Fibroblast of peridontal ligament (primary cell): Measurements from ENCODE around the gene SLC9A7.

Experiments used
- DNase-seq: peaks from one replicate; pipeline ENCODE4 v3.0.0-alpha.2; 2010; ENCODE audit errors: extremely low read depth

The SLC9A7 gene

DNA sequence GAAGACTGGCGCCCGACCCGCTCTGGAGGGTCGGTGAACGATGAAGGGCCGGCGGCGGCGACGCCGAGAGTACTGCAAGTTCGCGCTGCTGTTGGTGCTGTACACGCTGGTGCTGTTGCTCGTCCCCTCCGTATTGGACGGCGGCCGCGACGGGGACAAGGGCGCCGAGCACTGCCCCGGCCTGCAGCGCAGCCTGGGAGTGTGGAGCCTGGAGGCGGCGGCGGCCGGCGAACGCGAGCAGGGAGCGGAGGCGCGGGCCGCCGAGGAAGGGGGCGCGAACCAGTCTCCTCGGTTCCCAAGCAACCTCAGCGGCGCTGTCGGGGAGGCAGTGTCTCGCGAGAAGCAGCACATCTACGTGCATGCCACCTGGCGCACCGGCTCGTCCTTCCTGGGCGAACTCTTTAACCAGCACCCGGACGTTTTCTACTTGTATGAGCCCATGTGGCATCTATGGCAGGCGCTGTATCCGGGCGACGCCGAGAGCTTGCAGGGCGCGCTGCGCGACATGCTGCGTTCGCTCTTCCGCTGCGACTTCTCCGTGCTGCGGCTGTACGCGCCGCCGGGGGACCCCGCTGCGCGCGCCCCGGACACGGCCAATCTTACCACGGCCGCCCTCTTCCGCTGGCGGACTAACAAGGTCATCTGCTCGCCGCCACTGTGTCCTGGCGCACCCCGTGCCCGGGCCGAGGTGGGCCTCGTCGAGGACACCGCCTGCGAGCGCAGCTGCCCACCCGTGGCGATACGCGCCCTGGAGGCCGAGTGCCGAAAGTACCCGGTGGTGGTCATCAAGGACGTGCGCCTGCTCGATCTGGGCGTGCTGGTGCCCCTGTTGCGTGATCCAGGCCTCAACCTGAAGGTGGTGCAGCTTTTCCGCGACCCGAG lies 184.8 kb downstream of the SLC9A7 start:
- peak; percentile 46 for DNase-seq

DNA sequence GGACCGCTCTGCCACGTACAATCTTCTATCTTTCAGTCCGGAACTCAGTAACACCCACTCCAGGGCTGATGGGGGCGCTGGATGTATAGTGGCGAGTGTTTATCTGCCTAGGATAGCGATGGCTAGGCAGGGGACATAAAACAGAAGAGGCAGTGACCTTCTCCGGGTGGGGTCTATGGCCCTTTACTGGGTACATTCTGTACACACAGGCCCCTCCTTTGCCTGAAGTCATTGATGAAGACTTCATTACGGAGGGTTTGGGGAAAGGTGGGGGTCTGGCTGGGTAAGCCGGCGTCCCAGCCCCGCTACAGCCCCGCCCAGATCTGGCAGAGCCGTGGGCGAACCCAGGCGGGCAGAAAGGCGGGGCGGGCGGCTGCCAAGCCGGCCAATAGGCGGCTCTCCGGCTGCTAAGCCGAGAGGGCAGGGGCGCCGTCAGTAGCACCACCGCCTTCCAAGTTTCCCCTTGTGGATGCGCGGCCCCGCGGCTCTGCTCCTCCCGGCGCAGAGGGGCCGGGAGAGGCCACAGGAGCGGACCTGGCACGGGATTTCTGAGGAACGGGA lies 185.5 kb downstream of the SLC9A7 start, which contains the start of gene CHST7:
Gene CHST7 (plus strand): TSS at position 435 of the 561 bp plus-strand sequence. CDS start 167 bp downstream, outside the sequence.
- peak; percentile 69 for DNase-seq

DNA sequence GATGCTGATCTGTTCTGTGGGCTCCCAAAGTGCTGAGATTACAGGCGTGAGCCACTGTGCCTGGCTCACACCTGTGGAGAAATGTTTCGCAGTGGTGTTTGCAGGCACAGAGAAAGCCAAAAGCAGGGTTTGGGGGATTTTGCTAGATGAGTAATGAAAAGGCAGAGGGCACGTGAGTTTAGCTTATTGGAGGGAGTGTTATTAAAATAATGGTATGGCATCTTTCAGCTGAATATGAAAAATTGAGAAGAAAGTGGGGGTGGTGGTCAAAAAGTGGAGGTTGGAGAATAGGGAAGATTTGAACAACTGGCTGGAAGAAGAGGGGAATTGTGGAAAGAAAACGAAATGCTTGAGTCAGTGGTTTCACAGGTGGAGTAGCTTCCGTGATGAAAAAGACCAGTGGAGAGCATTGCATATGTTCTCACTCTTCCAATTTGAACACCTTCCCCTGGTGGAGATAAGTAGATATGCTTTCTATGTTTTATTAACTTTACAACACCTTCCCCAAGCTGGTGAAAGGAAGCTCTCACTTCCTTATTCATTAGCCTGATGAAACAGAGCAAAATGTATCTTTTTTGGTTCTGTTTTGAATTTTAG lies 186.5 kb downstream of the SLC9A7 start:
- no peak for DNase-seq

DNA sequence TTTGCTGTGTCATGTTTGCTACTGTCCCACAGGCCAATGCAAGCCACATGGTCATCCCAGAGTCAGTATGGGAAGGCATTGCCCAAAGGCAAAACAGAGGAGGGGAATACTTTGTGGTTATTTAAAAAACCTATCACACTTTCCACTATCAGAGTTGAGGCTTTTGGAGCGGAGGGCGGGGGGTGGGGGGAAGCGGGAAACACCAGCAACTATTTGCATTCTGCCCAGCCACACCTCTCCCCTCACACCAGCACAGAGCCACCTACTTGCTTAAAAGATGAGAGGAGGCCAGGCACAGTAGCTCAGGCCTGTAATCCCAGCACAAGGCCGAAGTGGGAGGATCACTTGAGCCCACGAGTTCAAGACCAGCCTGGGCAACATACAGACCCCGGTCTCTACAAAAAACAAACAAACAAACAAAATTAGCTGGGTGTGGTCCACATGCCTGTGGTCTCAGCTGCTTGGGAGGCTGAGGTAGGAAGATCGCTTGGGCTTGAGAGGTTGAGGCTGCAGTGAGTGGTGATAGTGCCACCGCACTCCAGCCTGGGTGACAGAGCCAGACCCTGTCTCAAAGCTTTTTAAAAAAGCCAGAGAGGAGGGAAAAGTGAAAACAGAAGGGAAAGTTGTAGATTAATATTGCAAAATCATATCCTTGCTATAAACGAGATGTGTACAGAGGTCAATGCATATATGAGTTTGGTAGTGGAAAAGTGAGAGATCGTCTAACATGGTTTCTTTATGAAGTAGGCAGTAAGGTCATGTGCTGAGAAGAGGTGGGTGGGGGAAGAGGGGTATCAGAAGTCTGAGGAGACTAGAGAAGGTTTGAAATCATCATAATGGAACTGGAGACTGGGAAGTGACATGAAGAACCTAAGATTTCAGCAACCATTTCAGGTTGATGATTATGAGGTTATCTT lies 187.2 kb downstream of the SLC9A7 start:
- DNase-seq, result no peak

DNA sequence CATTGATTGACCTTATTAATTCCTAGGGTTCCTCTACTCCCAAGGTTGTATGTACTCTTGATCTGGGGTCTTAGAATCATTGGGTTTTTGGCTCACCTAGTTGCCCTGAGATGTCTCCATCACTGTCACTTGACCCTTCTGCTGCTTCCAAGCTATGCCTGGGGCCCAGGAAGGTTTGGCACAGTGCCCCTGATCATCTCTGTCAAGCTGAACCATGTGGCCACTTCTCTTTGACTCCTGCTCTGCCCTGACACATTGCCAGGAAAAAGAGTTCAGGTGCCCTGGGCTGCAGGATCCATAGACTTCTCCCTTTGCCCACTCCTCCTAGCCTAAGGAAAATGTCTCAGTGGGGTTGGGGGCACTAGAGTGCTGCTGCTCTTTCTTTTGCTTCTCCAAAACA lies 189.3 kb downstream of the SLC9A7 start:
- no peak for DNase-seq

DNA sequence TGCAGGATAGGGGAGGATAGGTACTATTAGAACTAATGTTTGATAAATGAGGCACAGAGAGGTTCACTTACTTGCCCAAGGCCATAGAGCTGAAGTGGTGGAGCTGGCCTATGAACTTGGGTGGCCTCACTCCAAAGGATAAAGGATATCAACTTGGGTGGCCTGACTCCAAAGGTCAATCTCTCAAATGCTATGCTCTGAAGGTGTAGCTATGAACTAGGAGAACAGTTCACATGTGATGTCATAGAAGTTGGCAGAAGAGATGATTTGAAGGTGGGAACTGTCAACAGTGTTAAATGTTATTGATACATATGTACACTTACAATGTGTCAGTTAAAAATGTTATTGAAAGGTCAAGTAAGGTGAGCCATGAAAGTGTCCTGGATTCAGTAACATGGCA lies 191.5 kb downstream of the SLC9A7 start:
- no peak for DNase-seq

DNA sequence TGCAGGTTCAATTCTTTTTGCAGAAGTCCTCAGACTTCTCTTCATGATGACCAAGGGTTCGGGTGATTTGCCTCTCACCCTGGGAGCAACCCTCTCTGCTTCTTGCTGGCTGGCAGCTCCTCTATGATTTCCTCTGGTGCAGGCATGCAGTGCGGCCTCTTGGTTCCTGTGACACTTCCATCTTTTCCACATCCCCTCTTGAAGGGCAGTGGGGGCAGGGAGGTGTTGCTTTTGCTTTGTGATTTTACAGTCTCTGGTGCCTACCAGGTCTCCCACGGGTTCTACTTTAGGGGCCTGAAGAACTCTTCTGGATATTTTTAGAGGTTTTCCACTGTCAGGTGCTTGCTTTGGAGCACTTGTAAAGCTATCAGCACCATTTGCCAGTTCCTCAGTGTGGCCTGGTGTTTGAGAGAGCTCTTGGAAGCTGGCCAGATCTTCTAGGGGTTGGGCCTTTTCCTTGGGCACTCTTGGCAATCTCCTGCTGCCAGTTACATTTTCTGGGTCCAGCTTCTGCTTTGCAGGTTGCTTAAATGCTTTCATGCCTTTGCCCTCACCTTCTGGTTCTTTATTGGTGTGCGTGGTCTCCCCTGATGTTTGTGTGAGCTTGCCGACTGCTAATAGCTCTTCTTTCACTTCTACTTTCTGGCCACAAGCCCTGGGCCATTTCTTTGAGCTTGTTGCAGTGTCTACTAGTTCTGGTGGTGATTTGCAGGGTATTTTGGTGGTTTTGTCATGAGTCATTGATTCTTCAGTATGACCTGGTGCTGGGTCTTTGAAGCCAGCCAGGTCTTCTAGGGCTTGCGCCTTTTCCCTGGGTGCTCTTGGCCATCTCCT lies 196.9 kb downstream of the SLC9A7 start:
- no peak for DNase-seq

DNA sequence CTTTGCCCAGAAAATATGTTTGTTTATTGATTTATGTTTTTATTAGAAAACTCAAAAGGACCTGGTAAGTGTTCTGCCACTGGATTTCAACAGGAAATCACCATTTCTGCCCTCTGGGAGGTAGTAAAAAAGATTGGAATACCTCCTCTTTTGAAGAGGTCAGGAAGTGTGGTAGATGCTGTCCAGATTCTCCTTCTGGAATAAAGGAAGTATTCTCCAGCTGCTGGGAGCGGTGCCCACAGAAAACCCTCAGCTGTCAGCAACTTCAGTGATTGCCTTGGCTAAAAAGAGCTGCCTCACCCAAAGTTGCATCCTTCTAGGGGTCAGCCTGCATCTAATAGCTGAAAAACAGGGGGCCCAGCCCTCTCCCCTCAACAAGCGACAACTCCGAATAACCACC lies 199.9 kb downstream of the SLC9A7 start:
- DNase-seq, result no peak

DNA sequence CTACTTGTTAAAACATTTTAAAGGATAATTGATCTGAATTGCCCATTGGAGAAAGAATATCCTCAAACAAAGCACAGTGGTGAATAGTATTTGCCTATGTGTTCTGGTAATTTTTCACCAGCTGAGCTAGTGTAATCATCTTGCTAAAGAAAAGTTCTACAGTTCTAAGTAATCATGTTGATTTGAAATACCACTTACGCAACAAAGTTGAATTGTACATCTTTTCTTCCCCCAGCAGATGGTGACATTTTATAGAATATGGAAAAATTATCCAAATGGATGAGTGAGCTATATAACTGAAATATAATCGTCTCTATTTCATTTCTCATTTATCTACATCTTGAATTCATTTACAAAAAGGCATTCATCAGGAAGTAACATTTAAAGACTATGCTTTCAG lies 204.0 kb downstream of the SLC9A7 start:
- DNase-seq, result peak; percentile 83

DNA sequence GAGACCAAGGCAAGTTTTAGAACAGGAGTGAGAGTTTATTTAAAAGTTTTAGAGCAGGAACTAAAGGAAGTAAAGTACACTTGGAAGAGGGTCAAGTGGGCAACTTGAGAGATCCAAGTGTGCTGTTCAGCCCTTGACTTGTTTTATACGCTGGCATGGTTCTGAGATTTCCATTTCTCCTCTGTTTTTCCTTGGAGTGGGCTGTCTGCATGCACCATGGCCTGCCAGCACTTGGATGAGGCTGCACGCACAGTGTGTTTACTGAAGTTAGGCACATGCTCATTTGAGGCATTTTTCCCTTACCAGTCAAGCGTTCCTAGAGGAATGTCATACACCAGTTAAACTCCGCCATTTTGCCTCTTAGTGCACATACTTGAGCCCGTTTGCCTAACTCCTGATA lies 205.0 kb downstream of the SLC9A7 start:
- no peak for DNase-seq

DNA sequence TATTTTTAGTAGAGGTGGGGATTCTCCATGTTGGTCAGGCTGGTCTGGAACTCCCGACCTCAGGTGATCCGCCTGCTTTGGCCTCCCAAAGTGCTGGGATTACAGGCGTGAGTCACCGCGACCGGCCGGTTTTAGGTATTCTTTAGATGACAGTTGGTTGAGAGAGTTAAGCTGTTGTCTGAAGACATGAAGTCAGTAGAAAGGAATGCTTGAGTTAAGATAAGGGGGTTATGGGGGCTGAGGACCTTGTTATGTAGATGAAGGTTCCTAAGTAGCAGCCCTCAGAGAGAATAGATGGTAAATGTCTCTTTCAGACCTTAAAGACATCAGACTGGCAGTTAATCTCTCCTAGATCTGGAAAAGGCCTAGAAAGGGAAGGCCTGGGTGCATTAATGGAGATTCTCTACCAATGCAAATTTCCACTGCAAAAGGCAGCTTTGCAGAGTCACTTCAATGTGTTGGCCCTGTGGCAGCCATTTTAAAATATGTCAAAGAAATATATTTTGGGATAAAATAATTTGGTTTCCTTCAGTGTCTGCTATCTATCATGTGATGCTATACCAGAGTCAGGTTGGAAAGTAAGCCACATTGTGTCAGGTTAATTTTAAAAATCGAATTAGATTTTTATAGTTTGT lies 207.3 kb downstream of the SLC9A7 start:
- no peak for DNase-seq

DNA sequence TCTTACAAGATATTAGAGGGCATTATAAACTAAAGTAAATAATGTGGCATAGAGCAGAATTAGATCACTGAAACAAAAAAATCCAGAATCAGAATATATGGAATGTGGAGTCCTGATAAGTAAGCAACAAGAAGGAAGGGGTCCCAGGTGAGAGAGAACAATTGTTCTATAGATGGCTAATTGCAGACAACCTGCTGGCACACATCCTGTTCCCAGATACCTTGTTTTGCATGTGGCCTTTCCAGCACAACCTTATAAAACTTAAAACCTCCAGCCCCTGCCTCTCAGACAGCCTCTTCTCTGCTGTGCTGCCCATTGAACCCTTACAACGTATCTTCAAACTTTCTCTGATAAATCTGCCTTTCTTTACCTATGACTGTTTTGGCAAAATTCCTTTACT lies 209.0 kb downstream of the SLC9A7 start:
- DNase-seq, result no peak
